Activated CD4-positive, alpha-beta T cell treated with anti-CD3 and anti-CD28 coated beads, Interleukin-2, amount 50 U/mL, for 1 hour (primary cell): ENCODE measurements around the gene NRXN2.
"Not testable (repeated sequence)": the region's sequence is repeated elsewhere in the genome, so short reads cannot be mapped to it uniquely, and the experiment has no call there.

ENCODE experiments used
- DNase-seq: peaks from one replicate; pipeline ENCODE4 v3.0.0-alpha.2; 2020

The NRXN2 gene

GRCh38 chr11:64601605-64602465 is 121.2 kb downstream of the NRXN2 start:
- DNase-seq = no peak

GRCh38 chr11:64600281-64600992 is 122.6 kb downstream of the NRXN2 start:
- no peak for DNase-seq

- DNase-seq = no peak
Observed at GRCh38 chr11:64599698-64600211, 123.2 kb downstream of the NRXN2 start.

GRCh38 chr11:64598797-64599697 is 124.0 kb downstream of the NRXN2 start:
- no peak for DNase-seq

- no peak for DNase-seq
Observed at GRCh38 chr11:64598106-64598796, 124.7 kb downstream of the NRXN2 start.

GRCh38 chr11:64597671-64598101 is 125.3 kb downstream of the NRXN2 start:
- DNase-seq = no peak

- DNase-seq = not testable (repeated sequence)
Observed at GRCh38 chr11:64595922-64596321, 127.1 kb downstream of the NRXN2 start.

- DNase-seq = no peak
Observed at GRCh38 chr11:64594159-64594939, 128.6 kb downstream of the NRXN2 start.

- DNase-seq = no peak
Observed at GRCh38 chr11:64593156-64594105, 129.6 kb downstream of the NRXN2 start.

GRCh38 chr11:64592656-64593055 is 130.3 kb downstream of the NRXN2 start:
- no peak for DNase-seq

- DNase-seq = no peak
Observed at GRCh38 chr11:64592234-64592615, 130.8 kb downstream of the NRXN2 start.

- no peak for DNase-seq
Observed at GRCh38 chr11:64591257-64592233, 131.5 kb downstream of the NRXN2 start.

- no peak for DNase-seq
Observed at GRCh38 chr11:64590763-64591221, 132.2 kb downstream of the NRXN2 start, which contains the start of gene SLC22A12. TSS of gene SLC22A12 (plus strand) at chr11:64591220. CDS start at chr11:64591557, 337 bp downstream.

- no peak for DNase-seq
Observed at GRCh38 chr11:64588701-64589100, 134.3 kb downstream of the NRXN2 start.

- DNase-seq = no peak
Observed at GRCh38 chr11:64586366-64586765, 136.6 kb downstream of the NRXN2 start.

- no peak for DNase-seq
Observed at GRCh38 chr11:64585150-64585549, 137.8 kb downstream of the NRXN2 start.

- DNase-seq = no peak
Observed at GRCh38 chr11:64583296-64584262, 139.4 kb downstream of the NRXN2 start.
